GM12875 (cell line): Measurements from ENCODE around the gene UPF3B.

Experiments
- H3K4me3 ChIP-seq: one replicate; pipeline ENCODE4 v1.5.1; 2011; ENCODE audit warnings: low read depth, low read length, control low read depth
- TF ChIP-seq, protein P1 (sequence below): IDR thresholded peaks from 2 replicates; pipeline ENCODE4 v1.5.1; 2011; ENCODE audit warnings: low read depth, mild to moderate bottlenecking, control low read depth, inconsistent platforms, low read length, moderate library complexity, borderline replicate concordance; ENCODE audit not compliant: insufficient read depth

The UPF3B gene

DNA sequence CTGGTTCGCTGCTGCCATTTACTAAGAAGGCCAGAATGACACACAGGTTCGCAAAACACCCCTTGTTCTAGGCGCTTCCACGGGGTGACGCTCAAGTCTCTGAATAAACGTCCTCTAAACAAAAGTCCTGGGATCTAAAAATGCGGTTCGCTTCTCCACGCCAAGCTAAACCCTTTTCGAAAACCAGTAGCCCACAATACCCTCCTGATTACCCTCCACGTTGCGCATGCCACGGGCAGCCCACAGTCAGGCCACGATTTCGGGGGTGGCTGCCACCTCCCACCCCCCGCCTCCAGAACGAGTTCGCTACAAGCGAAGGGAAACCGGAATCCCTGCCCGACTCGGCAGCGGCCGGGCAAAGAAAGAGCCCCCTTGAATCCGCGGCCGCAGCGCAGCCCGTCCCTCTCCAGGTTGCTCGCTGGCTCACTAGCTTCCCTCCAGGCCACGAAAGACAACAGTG is 61.8 kb downstream of the UPF3B start:
- peak overlapping the region; percentile 75 for H3K4me3 ChIP-seq
- TF ChIP-seq, protein P1, sequence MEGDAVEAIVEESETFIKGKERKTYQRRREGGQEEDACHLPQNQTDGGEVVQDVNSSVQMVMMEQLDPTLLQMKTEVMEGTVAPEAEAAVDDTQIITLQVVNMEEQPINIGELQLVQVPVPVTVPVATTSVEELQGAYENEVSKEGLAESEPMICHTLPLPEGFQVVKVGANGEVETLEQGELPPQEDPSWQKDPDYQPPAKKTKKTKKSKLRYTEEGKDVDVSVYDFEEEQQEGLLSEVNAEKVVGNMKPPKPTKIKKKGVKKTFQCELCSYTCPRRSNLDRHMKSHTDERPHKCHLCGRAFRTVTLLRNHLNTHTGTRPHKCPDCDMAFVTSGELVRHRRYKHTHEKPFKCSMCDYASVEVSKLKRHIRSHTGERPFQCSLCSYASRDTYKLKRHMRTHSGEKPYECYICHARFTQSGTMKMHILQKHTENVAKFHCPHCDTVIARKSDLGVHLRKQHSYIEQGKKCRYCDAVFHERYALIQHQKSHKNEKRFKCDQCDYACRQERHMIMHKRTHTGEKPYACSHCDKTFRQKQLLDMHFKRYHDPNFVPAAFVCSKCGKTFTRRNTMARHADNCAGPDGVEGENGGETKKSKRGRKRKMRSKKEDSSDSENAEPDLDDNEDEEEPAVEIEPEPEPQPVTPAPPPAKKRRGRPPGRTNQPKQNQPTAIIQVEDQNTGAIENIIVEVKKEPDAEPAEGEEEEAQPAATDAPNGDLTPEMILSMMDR = peak; percentile 10; the same call in 1 of the 2 replicates

DNA sequence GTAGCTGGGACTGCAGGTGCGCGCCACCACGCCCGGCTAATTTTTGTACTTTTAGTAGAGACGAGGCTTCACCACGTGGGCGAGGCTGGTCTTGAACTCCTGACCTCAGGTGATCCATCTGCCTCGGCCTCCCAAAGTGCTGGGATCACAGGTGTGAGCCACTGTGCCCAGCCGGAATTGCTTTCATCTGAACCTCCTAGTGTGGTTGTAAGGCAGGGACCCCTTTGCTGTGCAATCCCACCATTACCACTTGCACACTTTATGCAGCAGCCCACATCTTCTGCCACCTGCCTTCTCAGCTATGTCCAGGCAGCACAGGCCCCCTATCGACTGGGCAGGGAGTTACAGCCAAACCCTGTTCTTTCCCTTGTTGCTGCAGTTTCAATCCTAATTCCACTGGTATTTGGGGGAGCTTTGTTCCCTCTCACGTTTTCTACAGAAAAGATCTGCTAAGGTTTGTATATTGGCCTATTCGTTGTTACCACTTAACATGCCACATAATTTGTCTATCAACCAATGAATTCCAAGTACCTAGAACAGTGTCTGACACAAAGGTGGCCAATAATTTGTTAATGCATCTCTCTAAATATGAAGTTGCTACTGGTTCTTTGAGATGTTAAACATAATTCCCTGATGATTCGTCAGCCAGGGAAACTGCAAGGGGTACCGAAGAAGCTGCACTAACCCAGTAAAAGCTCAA is 67.9 kb downstream of the UPF3B start:
- no peak overlapping the region for H3K4me3 ChIP-seq
- TF ChIP-seq, protein P1 = peak; percentile 87
